Heart left ventricle (tissue), 13 donors: ENCODE measurements around the gene LRRC42.

Source experiments
- CTCF ChIP-seq, 12 donors: fragments of 200-600 bp; sonication (generic) in 4 of 12; IDR thresholded peaks; one replicate each; pipeline versions ENCODE4 v1.5.0 to v1.8.0; 2018 to 2022; ENCODE audit warnings: antibody characterized with exemption in 12 of 12, mild to moderate bottlenecking in 5 of 12
- POLR2A ChIP-seq, 2 donors: fragments of 450-650 bp; IDR thresholded peaks; one replicate each; pipeline ENCODE4 v1.6.1; 2017; ENCODE audit warnings: antibody characterized with exemption in 2 of 2, mild to moderate bottlenecking in 2 of 2, moderate library complexity in 2 of 2
- donor health status: ischemic (EF 13 %, LVEDD 7.1; RV severe dilation, severe dysfunction).
- donor health status: DM: no; HTN: yes; CAD: no.
- donor health status: DM: no; HTN: no; CAD: no.
- donor health status: ischemic (EF 25% LVEDD 6.9; RV normal size, moderate dysfunction).
- donor health status: ischemic (EF 25% LVEDD 5.7; RV mildly dilated, moderate dysfunction).
- donor health status: ischemic (EF 35%, LVEDD 5.7; RV mildly dilated, moderate dysfunction).
- donor health status: nonischemic (EF 11% LVEDD 7.7; RV severe dilation, severe dysfunction).
- donor health status: DM: yes; HTN: yes; CAD: no.
- donor health status: PGD.
- donor health status: ischemic (EF 29% LVEDD 5.4; RV normal size, mild dysfunction).
- donor health status: nonischemic (EF 23%, LVEDD 6.1; RV moderate dilation, normal function).

- peak in 1 of 12 donors; percentile 5 for TF ChIP-seq CTCF (IDR thresholded peaks at IDR 0.05)
- no peak for TF ChIP-seq POLR2A (IDR thresholded peaks at IDR 0.05)
Observed at GRCh38 chr1:53967409-53968124, 21.4 kb downstream of the LRRC42 start.
